GM23338 (cell line): ENCODE data around the gene NRP1. TPM values are rescaled to one million over a fixed set of nuclear protein-coding genes. Genes with fewer than 3 reads are reported as not detected.

ENCODE experiments used
- ATAC-seq: fragments of 200-7000 bp; cut with Tn5 transposase; 3 replicates; pipeline ENCODE4 v1.9.1; 2020
- DNase-seq: peaks from one replicate; pipeline ENCODE4 v3.0.0-alpha.2; 2015; ENCODE audit warnings: low spot score
- H2AFZ ChIP-seq: fragments of 200-600 bp; sonication (generic); 2 replicates; pipeline ENCODE4 v1.8.0; 2016; ENCODE audit warnings: antibody characterized with exemption, mild to moderate bottlenecking, moderate library complexity
- H3F3A ChIP-seq: fragments of 200-600 bp; sonication (generic); replicated peaks from 2 replicates; pipeline ENCODE4 v1.8.0; 2017; ENCODE audit warnings: antibody characterized with exemption, mixed run types, low read depth
- H3K27ac ChIP-seq: fragments of 200-600 bp; sonication (generic); 2 replicates; pipeline ENCODE4 v1.6.1; 2016; ENCODE audit warnings: low read depth
- H3K27me3 ChIP-seq: fragments of 200-600 bp; sonication (generic); 2 replicates; pipeline ENCODE4 v1.8.0; 2016; ENCODE audit warnings: mild to moderate bottlenecking, mixed run types, moderate library complexity; ENCODE audit not compliant: insufficient read depth
- H3K36me3 ChIP-seq: fragments of 200-600 bp; sonication (generic); 2 replicates; pipeline ENCODE4 v1.8.0; 2016; ENCODE audit warnings: mild to moderate bottlenecking; ENCODE audit not compliant: insufficient read depth
- H3K4me1 ChIP-seq: fragments of 200-600 bp; sonication (generic); 2 replicates; pipeline ENCODE4 v1.8.0; 2016; ENCODE audit warnings: mild to moderate bottlenecking, moderate library complexity; ENCODE audit not compliant: insufficient read depth
- H3K4me2 ChIP-seq: fragments of 200-600 bp; sonication (generic); 2 replicates; pipeline ENCODE4 v1.7.1; 2017; ENCODE audit warnings: mixed run types
- H3K4me3 ChIP-seq: fragments of 200-600 bp; sonication (generic); 2 replicates; pipeline ENCODE4 v1.6.1; 2016; ENCODE audit warnings: mixed run types
- H3K79me2 ChIP-seq: fragments of 200-600 bp; sonication (generic); replicated peaks from 2 replicates; pipeline ENCODE4 v1.8.0; 2017; ENCODE audit warnings: mild to moderate bottlenecking; ENCODE audit not compliant: insufficient read depth
- H3K9me2 ChIP-seq: fragments of 200-600 bp; sonication (generic); 2 replicates; pipeline ENCODE4 v1.8.0; 2017; ENCODE audit not compliant: insufficient read depth
- H4K20me1 ChIP-seq: fragments of 200-600 bp; sonication (generic); replicated peaks from 2 replicates; pipeline ENCODE4 v1.8.0; 2017; ENCODE audit warnings: mild to moderate bottlenecking; ENCODE audit not compliant: insufficient read depth
- H3K27ac Mint-ChIP-seq: 2 replicates; pipeline ENCODE4 v1.8.0; 2020; ENCODE audit warnings: inconsistent platforms, mild to moderate bottlenecking, moderate library complexity, mixed read lengths
- H3K27me3 Mint-ChIP-seq: 3 replicates; pipeline ENCODE4 v1.8.0; 2022; ENCODE audit warnings: low read depth, mild to moderate bottlenecking, moderate library complexity, mixed read lengths, inconsistent platforms; ENCODE audit not compliant: insufficient read depth, poor library complexity
- H3K36me3 Mint-ChIP-seq: 3 replicates; pipeline ENCODE4 v1.8.0; 2021; ENCODE audit warnings: low read depth, mild to moderate bottlenecking, inconsistent platforms, moderate library complexity, mixed read lengths
- H3K4me1 Mint-ChIP-seq: 3 replicates; pipeline ENCODE4 v1.8.0; 2020; ENCODE audit warnings: mild to moderate bottlenecking, inconsistent platforms, mixed read lengths
- H3K4me3 Mint-ChIP-seq: 3 replicates; pipeline ENCODE4 v1.8.0; 2021; ENCODE audit warnings: moderate library complexity, mild to moderate bottlenecking, inconsistent platforms, mixed read lengths
- H3K9me3 Mint-ChIP-seq: 3 replicates; pipeline ENCODE4 v1.8.0; 2020; ENCODE audit warnings: moderate library complexity, mild to moderate bottlenecking, inconsistent platforms, mixed read lengths
- CREB1 ChIP-seq: fragments of 250-450 bp; sonication (Bioruptor Pico); IDR thresholded peaks from 2 replicates; pipeline ENCODE4 v1.5.0; 2020; ENCODE audit warnings: low read depth, mild to moderate bottlenecking, moderate library complexity
- CTCF ChIP-seq, 2 experiments: fragments of 200-600 bp in 1 of 2; sonication (generic) in 1 of 2; conservative IDR thresholded peaks; 2 replicates each; pipeline versions ENCODE4 v1.5.1 to v1.6.1; 2016 to 2017; ENCODE audit warnings: antibody characterized with exemption in 2 of 2, low read depth in 2 of 2, mild to moderate bottlenecking in 2 of 2, moderate library complexity in 1 of 2
- ETS1 ChIP-seq: IDR thresholded peaks from 2 replicates; pipeline ENCODE4 v1.6.1; 2016; ENCODE audit warnings: antibody characterized with exemption
- EZH2phosphoT487 ChIP-seq: fragments of 200-600 bp; sonication (generic); IDR thresholded peaks from one replicate; pipeline ENCODE4 v1.8.1; 2018; ENCODE audit warnings: antibody characterized with exemption; ENCODE audit not compliant: unreplicated experiment
- JUNB ChIP-seq: IDR thresholded peaks from one replicate; pipeline ENCODE4 v1.6.1; 2016; ENCODE audit warnings: antibody characterized with exemption; ENCODE audit not compliant: unreplicated experiment
- NANOG ChIP-seq: IDR thresholded peaks from 2 replicates; pipeline ENCODE4 v1.6.1; 2016; ENCODE audit warnings: antibody characterized with exemption, borderline replicate concordance
- POLR2AphosphoS5 ChIP-seq: IDR thresholded peaks from 2 replicates; pipeline ENCODE4 v1.6.1; 2016; ENCODE audit warnings: antibody characterized with exemption, low read depth
- ZNF114 ChIP-seq: fragments of 250-450 bp; sonication (Bioruptor Pico); IDR thresholded peaks from 2 replicates; pipeline ENCODE4 v1.5.0; 2020; ENCODE audit warnings: mild to moderate bottlenecking, moderate library complexity
- ZNF331 ChIP-seq: fragments of 250-450 bp; sonication (Bioruptor Pico); IDR thresholded peaks from 2 replicates; pipeline ENCODE4 v1.5.0; 2020; ENCODE audit warnings: low read depth, mild to moderate bottlenecking, moderate library complexity
- ZNF462 ChIP-seq: fragments of 250-450 bp; sonication (Bioruptor Pico); IDR thresholded peaks from 2 replicates; pipeline ENCODE4 v1.5.0; 2020; ENCODE audit warnings: mild to moderate bottlenecking, moderate library complexity
- polyA plus RNA-seq: library from polyadenylated mRNA; unstranded; fragments of >200 nt; fragmentation: Nextera tagmentation; extraction: Ambion mirVana; gene quantifications from 2 replicates; pipeline ENCODE4 v1.2.1, GENCODE V29; 2016
- total RNA-seq: library from RNA; depleted of rRNA; stranded (reverse); fragments of >200 nt; shearing (Covaris generic); gene quantifications from 2 replicates; pipeline ENCODE4 v1.2.3, GENCODE V29; 2014

The NRP1 gene
- total and polyA plus RNA-seq, 2 experiments from 2014 or later, result 2.9 to 3.5 TPM

GRCh38 chr10:33137356-33138005 is 197.0 kb downstream of the NRP1 start:
- Histone ChIP-seq H4K20me1 (no peaks in the 10 kb centered on the region), H3K4me3 (no peak overlapping the region), H3K27ac (no peak overlapping the region), H3K4me1 (no peaks in the 10 kb centered on the region), H3K36me3 (no peaks in the 10 kb centered on the region), H3K9me2 (peaks cover 10% of the 10 kb centered on the region; the same call in 1 of the 2 replicates), H3K79me2 (no peaks in the 10 kb centered on the region), H3K27me3 (no peaks in the 10 kb centered on the region), H3K4me2 (no peak overlapping the region), H3F3A (no peaks in the 10 kb centered on the region), H2AFZ (no peak overlapping the region)
- H3K27ac Mint-ChIP-seq, result no peak overlapping the region
- no peaks in the 10 kb centered on the region for H3K4me1 Mint-ChIP-seq
- H3K36me3 Mint-ChIP-seq, result no peaks in the 10 kb centered on the region
- no peaks in the 10 kb centered on the region for H3K9me3 Mint-ChIP-seq
- H3K4me3 Mint-ChIP-seq, result no peak overlapping the region
- ATAC-seq (no peak), DNase-seq (no peak)
- TF ChIP-seq ZNF114 (CRISPR knock-in tag) (no peak), ZNF331 (CRISPR knock-in tag) (no peak), ZNF462 (CRISPR knock-in tag) (no peak), EZH2phosphoT487 (no peak), CTCF (conservative IDR thresholded peaks at IDR 0.05; ENCODE audit: low read depth in 2 of 2) (no peak), CREB1 (no peak), NANOG (no peak), ETS1 (no peak), POLR2AphosphoS5 (no peak), JUNB (no peak)
- H3K27me3 Mint-ChIP-seq, result peaks cover 2% of the 10 kb centered on the region
